Measurements from ENCODE around the gene RAB1A. TPM values are rescaled to one million over a fixed set of nuclear protein-coding genes. Genes with fewer than 3 reads are reported as not detected.

RAB1A gene
- total and polyA plus RNA-seq, 10 of the 15 experiments (the other 5 are each of a cell fraction or from before 2014, with no cell fraction given), result 48.9 to 171 (median 83.4) TPM

GRCh38 chr2:65043001-65043400 lies 86.9 kb downstream of the RAB1A start:
- ATAC-seq, result no peak
- Histone ChIP-seq H3K9ac (ENCODE audit: control insufficient read depth, insufficient read depth, low read length) (no peak overlapping the region), H3K4me2 (ENCODE audit: control insufficient read depth, insufficient read depth) (no peak overlapping the region), H3K4me3 (no peak overlapping the region), H3K79me2 (ENCODE audit: control insufficient read depth, insufficient read depth, low read length) (no peaks in the 10 kb centered on the region), H3K36me3 (ENCODE audit: control insufficient read depth in 2 of 2, insufficient read depth in 2 of 2, low read length in 1 of 2) (no peaks in the 10 kb centered on the region), H3K9me3 (replicated peaks; ENCODE audit: control insufficient read depth, insufficient read depth, low read length) (peaks cover 19% of the 10 kb centered on the region), H3K27ac (ENCODE audit: control insufficient read depth, insufficient read depth) (no peak overlapping the region), H3K27me3 (replicated peaks in 1 of 2; ENCODE audit: control insufficient read depth in 2 of 2, insufficient read depth in 2 of 2, low read length in 1 of 2) (no peaks in the 10 kb centered on the region), H2AFZ (ENCODE audit: control insufficient read depth, low read depth, low read length) (no peak overlapping the region), H4K20me1 (ENCODE audit: control insufficient read depth, insufficient read depth) (no peaks in the 10 kb centered on the region), H3K4me1 (ENCODE audit: control insufficient read depth, insufficient read depth, low read length) (peaks cover 2% of the 10 kb centered on the region; the same call in 1 of the 2 replicates)
- TF ChIP-seq MXI1 (IDR thresholded peaks at IDR 0.05; ENCODE audit: low read depth, low read length) (no peak), CUX1 (IDR thresholded peaks at IDR 0.05; ENCODE audit: insufficient replicate concordance, low read depth, low read length) (no peak), YBX1 (IDR thresholded peaks at IDR 0.05) (no peak), HCFC1 (IDR thresholded peaks at IDR 0.05; ENCODE audit: low read length) (no peak), MYC (IDR thresholded peaks at IDR 0.05; ENCODE audit: insufficient read depth, insufficient read length, insufficient replicate concordance, low read length, severe bottlenecking) (no peak)
- WGBS (ENCODE audit: insufficient coverage, insufficient replicate concordance, low lambda C conversion rate, missing lambda C conversion rate), result 76% methylated on average over 2 of the region's 2 CpGs
- CTCF ChIA-PET, result interaction anchor here (0.9 to 3.9 kb wide), 8 partner anchors 21 to 181 kb away, joined by 3 to 28 read pairs (median 4); no protein-coding TSS in a partner anchor
- in situ Hi-C loops (cut with MboI), result no loop called here
- DNase-seq (ENCODE audit: low read depth, low spot score), result no peak
- RAD21 ChIA-PET (ENCODE audit: unreplicated experiment), result interaction anchor here (0.8 to 2.6 kb wide), 3 partner anchors 10 to 391 kb away, joined by 3 to 15 read pairs (median 3); no protein-coding TSS in a partner anchor
- no peak for FAIRE-seq
- BruUV-seq (replicated peaks), result no TSS peak
- POLR2A ChIA-PET, result interaction anchor here (0.5 to 1.3 kb wide), 3 partner anchors 13 to 530 kb away, joined by 3 to 4 read pairs (median 4); partner anchors contain the start of gene CEP68
- SMC1A ChIA-PET (ENCODE audit: uncharacterized antibody, unreplicated experiment), result interaction anchor here (0.6 to 1.9 kb wide), 10 partner anchors 11 to 716 kb away, joined by 3 to 7 read pairs (median 3); no protein-coding TSS in a partner anchor
- intact Hi-C loops (cut with micrococcal nuclease; ENCODE audit: unreplicated experiment), result loop anchor here (5.0 kb wide), 3 partner anchors 291 to 716 kb away; no protein-coding TSS in a partner anchor

Measured in GM12878 (cell line).